Left forelimb (tissue), 1 donor: Measurements from ENCODE around the gene AGO1.
A peak's percentile ranks its signal among the peaks of the same experiment; 100 is the strongest.

ENCODE experiments used
- DNase-seq: peaks from one replicate; pipeline ENCODE4 v3.0.0-alpha.2; 2018; ENCODE audit warnings: low spot score

Gene AGO1

GRCh38 chr1:35882945-35883634 lies at the start of gene AGO1:
Gene AGO1, plus strand, starts transcription at chr1:35883209. Its CDS starts 213 bp downstream, at chr1:35883422.
- DNase-seq = peak; percentile 95

- no peak for DNase-seq
Observed at GRCh38 chr1:35833395-35833794, 49.6 kb upstream of the AGO1 start.

- no peak for DNase-seq
Observed at GRCh38 chr1:35834218-35834617, 48.8 kb upstream of the AGO1 start.

DNA sequence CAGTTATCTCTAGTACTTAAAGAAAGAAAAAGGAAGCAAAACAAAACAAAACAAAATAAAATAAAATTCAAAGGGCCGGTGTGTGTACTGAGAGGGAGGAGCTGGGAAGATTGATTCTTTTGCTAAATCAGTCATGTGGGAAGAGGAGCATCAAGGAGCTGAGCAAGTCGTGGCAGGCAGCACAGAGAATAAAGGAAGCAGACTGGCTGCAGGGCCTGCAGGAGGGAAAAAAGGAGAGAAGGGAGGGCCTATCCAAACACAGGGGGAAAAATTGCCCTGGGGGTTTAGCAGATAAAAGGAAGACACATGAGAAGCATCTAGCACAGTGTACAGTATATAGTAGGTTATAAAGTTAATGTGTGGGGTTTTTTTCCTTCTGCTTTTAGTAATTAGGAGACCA lies 47.6 kb upstream of the AGO1 start:
- DNase-seq = no peak

DNA sequence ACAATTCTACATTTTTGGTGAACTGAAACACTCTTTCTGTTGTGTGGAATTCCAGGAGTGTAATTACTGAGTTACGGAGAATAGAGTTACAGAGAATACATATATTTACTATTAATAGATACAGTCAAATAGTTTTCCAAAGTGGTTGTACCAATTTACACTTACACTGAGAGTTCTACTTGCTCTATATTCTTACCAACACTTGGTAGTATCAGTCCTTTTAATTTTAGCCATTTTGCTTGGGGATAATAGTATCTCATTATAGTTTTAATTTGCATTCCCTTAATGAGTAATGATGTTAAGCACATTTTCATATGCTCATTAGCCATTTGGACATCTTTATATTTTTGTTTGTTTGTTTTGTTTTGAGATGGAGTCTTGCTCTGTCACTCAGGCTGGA lies 46.3 kb upstream of the AGO1 start:
- no peak for DNase-seq

DNA sequence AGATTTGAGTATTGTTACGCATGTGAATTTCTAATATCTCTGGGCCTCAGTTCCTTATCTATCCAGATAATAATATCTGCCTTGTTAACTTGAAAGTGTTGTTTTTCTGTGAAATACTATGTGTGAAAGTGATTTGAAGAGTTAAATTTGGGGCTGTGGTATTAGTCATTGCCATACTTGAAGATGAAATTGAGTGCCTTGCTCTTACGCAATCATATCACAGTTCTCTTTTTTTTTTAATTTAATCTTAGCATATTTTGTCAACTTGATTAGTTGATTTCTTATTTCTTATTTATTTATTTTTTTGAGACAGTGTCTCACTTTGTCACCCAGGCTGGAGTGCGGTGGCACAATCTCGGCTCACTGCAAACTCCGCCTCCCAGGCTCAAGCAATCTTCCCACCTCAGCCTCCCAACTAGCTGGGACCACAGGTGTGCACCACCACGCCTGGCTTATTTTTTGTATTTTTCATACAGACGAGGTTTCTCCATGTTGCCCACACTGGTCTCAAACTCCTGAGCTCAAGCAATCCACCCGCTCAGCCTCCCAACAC lies 44.2 kb upstream of the AGO1 start:
- no peak for DNase-seq

DNA sequence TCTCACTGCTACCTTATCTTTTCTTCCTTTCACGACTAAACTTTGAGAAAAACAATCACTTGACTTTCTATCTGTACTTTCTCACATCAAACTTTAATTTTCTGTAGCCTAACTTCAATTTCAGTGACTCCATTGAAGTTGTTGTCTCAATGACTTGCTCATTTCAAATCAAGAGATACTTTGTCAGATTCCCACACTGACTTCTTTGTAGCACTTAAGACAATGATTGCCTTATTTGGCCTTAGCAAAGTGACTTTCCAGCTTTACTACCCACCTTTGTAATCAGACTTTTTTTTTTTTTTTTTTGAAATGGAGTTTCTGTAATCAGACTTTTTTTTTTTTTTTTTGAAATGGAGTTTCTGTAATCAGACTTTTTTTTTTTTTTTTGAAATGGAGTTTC lies 38.2 kb upstream of the AGO1 start:
- no peak for DNase-seq

DNA sequence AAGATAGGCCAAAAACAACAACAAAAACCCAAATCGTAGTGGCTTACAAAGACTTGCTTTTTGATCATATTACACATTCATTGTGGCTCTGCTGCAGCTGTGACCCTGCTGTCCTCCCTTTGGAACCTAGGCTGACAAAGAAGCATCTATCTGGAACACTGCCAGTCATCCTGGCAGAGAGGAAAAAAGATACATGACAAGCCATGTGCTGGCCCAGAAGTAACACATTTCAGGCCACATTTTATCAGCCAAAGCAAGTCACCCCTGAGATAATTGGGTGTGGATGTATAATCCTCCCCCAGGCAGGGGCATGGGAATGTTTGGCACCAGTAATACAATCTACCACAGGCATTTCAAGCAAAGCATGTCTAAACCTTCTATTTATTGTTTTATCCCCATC lies 37.2 kb upstream of the AGO1 start:
- DNase-seq = no peak

DNA sequence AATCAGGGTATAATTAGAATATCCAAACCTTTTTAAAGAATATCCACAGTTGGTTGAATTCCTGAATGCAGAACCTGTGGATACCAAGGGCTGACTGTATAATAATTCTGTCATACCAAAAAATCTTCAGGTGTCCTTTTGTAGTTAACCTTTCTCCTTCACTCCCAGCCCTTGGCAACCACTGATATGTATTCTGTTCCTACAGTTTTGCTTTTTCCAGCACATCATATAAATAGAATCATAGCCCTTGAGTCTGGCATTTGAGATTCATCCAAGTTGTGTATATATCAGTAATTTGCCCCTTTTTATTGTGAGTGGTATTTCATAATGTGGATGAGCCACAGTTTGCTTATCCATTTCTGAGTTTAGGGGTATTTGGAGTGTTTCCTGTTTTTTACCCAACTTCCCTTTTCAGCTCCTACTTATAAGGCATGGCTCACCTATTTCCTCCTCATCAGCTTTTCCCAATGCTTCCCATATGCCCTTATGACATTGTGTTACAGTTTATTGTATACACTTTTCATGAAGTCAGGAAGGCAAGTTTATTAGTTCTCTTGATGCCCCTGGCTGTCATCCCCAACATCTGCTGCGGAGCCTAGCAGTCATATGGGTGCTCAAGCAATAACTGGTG lies 35.0 kb upstream of the AGO1 start:
- DNase-seq = no peak

DNA sequence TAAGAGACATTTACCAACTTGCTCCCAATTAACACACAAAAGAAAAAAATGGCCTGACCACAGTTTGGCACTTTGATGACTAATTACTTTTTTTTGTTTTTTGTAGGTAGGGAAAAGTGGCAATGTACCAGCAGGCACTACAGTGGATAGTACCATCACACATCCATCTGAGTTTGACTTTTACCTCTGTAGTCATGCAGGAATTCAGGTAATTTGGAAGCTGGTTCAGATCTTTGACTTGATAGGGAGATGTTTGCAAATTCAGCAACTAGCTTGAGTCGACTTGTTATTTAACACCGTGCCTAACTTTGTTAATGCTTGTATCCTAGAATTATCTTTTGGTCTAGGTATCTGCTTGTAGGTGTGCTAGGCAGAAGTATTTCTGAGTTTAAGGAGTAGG lies 33.0 kb upstream of the AGO1 start:
- DNase-seq = no peak

DNA sequence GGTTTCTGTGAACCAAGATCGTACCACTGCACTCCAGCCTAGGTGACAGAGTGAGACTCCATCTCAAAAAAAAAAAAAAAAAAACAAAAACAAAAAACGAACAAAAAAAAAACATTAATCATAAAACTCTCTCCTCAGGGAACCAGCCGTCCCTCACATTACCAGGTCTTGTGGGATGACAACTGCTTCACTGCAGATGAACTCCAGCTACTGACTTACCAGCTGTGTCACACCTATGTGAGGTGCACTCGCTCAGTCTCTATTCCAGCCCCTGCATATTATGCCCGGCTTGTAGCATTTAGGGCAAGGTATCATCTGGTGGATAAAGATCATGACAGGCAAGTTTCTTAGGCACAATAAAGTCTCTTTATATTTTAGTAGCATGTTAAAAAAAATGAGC lies 32.3 kb upstream of the AGO1 start:
- DNase-seq = no peak

DNA sequence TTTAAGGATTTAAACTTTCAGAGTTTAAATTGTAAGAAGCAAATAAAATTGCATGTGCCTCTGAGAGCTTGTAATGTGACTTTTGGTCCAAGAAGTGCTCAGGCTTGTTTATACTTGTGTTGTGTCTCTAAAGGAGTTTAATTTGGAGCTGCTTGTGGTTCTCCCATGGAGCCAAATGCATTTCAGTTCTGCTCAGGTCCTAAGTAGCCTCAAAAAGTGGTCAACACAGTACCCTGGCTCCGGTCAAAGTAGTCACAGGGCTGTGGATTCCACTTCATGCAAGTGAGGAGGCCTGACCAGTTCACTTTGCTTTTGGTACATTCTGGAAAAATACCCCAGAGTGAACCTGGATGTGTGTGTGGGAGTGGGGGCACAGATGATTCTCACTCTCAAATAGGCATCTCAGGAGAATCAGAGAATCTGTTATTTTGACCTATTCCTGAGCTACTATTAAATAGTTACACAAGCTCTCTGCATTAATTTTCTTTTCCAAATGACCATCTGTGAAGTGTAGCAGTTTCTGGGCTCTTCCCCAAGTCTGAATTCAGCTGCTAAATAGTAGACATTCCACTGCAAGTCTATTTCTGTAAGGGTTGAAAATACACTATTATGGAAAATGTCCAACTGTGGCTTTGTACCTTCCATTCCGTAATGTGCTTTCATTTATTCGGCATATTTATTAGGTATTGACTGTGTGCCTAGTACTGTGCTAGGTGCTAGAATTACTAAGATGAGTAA lies 31.7 kb upstream of the AGO1 start:
- peak; percentile 64 for DNase-seq

GRCh38 chr1:35852241-35852640 lies 30.8 kb upstream of the AGO1 start:
- DNase-seq = no peak

GRCh38 chr1:35854989-35855700 lies 27.9 kb upstream of the AGO1 start:
- no peak for DNase-seq

- no peak for DNase-seq
Observed at GRCh38 chr1:35856964-35857363, 26.0 kb upstream of the AGO1 start.

DNA sequence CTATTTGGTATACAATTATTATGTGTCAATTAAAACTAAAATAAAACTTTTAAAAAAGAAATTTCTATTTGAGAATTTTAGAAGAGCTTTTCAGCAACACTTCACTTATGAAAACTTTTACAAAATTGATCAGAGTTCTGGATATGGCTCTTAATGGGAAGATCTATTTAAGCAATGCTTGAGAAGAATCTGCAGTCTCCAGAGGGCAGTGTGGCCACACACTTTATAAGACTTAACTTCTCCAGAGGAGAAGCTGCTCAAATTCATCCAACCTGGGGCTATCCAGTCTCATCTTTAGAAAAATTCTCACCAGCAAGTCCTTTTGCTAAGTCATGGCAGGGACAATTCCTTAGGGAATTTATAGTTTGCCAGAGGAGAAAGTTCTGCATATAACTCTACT lies 25.2 kb upstream of the AGO1 start:
- no peak for DNase-seq

DNA sequence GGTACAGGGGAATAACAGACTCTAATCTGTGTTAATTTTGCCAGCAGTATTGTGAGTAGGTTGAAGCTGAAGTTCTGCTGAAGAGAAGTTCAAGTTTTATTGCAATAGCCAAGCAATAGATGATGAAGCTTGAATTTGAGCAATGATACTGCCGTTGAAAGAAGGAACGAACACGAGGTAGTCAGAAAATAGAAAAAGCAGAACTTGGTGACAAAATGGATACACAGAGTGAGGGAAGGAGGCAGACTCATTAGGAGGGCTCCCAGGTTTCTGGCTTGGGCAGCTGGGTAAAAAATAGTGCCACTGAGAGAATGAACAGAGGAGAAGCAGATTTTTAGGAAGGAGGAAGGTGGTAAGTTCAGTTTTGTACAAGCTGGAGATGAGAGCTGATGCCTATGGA lies 22.3 kb upstream of the AGO1 start:
- no peak for DNase-seq

DNA sequence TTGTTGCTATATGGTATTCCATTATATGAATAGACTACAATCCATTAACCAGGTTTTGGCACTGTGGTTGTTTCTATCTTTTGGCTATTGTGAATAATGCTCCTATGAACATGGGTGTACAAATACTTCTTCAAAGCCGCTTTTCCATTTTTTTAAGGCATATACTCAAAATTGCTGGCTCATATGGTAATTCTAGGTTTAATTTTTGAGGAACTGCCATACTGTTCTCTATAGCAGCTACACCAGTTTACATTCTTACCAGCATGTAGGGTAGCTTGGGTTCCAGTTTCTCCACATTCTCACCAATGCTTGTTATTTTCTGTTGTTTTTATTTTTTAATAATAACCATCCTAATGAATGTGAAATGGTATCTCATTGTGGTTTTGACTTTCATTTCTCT lies 19.9 kb upstream of the AGO1 start:
- no peak for DNase-seq

- no peak for DNase-seq
Observed at GRCh38 chr1:35863881-35864625, 19.0 kb upstream of the AGO1 start.

GRCh38 chr1:35864813-35865212 lies 18.2 kb upstream of the AGO1 start:
- no peak for DNase-seq

GRCh38 chr1:35866991-35867390 lies 16.0 kb upstream of the AGO1 start:
- no peak for DNase-seq
